Measurements from ENCODE around the gene PSORS1C2. TPM values are rescaled to one million over a fixed set of nuclear protein-coding genes. Genes with fewer than 3 reads are reported as not detected.

The PSORS1C2 gene
- total RNA-seq, 1 experiment from 2014 or later: not detected

GRCh38 chr6:31158140-31158862 is 19.4 kb upstream of the PSORS1C2 start, which contains the start of gene TCF19:
Gene TCF19 (plus strand): TSS chr6:31158589. CDS start chr6:31159470, 881 bp downstream.
- peak; percentile 96 to 100 for DNase-seq
- intact Hi-C loops (cut with micrococcal nuclease; ENCODE audit: unreplicated experiment): loop anchor here (1.0 to 2.0 kb wide), 2 partner anchors 11 to 34 kb away; no protein-coding TSS in a partner anchor
- peak within 1 kb of the TSS; percentile 96 for H2AFZ ChIP-seq
- no peaks in the 10 kb centered on the region for H3K79me2 ChIP-seq (ENCODE audit: low read depth)
- H3K27me3 ChIP-seq (ENCODE audit: insufficient read depth, low read depth): no peaks in the 10 kb centered on the region
- no peaks in the 10 kb centered on the region for H3F3A ChIP-seq (ENCODE audit: insufficient read depth, low read depth)
- H3K9me2 ChIP-seq (ENCODE audit: insufficient read depth): no peaks in the 10 kb centered on the region
- no peaks in the 10 kb centered on the region for H3K36me3 ChIP-seq (ENCODE audit: low read depth)
- no TSS peak for BruUV-seq (replicated peaks)
- ChIA-PET POLR2A (ENCODE audit: unreplicated experiment) (interaction anchor here (0.5 to 0.9 kb wide), 5 partner anchors 11 to 945 kb away, joined by 3 to 11 read pairs (median 4); partner anchors contain the start of gene TRIM26), CTCF (interaction anchor here (0.6 to 1.2 kb wide), 5 partner anchors 15 to 208 kb away, joined by 3 to 4 read pairs (median 3); no protein-coding TSS in a partner anchor)
- peaks cover 16% of the 10 kb centered on the region for H3K4me1 ChIP-seq (replicated peaks; ENCODE audit: insufficient read depth)
- TF ChIP-seq, protein P1, sequence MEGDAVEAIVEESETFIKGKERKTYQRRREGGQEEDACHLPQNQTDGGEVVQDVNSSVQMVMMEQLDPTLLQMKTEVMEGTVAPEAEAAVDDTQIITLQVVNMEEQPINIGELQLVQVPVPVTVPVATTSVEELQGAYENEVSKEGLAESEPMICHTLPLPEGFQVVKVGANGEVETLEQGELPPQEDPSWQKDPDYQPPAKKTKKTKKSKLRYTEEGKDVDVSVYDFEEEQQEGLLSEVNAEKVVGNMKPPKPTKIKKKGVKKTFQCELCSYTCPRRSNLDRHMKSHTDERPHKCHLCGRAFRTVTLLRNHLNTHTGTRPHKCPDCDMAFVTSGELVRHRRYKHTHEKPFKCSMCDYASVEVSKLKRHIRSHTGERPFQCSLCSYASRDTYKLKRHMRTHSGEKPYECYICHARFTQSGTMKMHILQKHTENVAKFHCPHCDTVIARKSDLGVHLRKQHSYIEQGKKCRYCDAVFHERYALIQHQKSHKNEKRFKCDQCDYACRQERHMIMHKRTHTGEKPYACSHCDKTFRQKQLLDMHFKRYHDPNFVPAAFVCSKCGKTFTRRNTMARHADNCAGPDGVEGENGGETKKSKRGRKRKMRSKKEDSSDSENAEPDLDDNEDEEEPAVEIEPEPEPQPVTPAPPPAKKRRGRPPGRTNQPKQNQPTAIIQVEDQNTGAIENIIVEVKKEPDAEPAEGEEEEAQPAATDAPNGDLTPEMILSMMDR (conservative IDR thresholded peaks at IDR 0.05): no peak
- TF ChIP-seq EZH2 (IDR thresholded peaks at IDR 0.05; ENCODE audit: low read depth): no peak
- H3K9me3 ChIP-seq (ENCODE audit: insufficient read depth, low read depth): no peaks in the 10 kb centered on the region
- no peaks in the 10 kb centered on the region; the same call in 1 of the 2 replicates for H4K20me1 ChIP-seq (ENCODE audit: insufficient read depth)
- H3K27ac ChIP-seq: no peak within 1 kb of the TSS
- H3K4me3 ChIP-seq: peak within 1 kb of the TSS; percentile 89
- H3K4me2 ChIP-seq: peak within 1 kb of the TSS; percentile 94

DNA sequence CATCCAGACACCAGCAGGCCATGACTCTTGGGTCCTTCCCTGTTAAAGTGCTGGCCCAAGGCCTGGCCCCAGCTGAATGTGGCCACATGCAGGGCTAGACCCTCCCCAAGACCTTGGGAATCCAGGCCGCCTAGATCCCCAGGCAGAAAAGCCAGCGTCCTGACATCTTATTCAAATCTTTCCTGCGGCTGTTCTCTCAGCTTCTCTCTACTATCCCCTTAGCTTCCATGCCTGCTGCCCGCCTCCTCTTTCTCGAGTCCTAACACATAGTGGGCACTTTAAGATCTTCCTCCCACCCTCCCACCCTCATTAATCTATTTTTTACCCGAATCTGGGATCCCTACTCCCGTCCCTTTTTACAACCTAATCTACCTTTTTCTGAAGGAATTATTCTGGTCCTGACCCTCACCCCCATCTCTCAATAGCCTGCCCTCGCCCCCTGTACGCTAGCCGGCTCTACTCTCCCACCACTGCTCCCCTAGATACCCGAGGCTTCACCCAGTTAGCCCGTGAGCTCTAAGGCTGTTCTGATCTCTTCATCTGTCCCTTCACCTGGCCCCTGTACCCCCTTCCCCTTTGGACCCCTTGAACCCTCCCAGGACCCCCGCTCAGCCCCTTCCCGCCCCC is 18.8 kb upstream of the PSORS1C2 start, which contains the start of gene CCHCR1:
Gene CCHCR1, minus strand, starts transcription at position 290 of the 627 bp plus-strand sequence. Its CDS starts 202 bp downstream, at position 88.
- TF ChIP-seq, protein P1 (conservative IDR thresholded peaks at IDR 0.05): no peak
- no peak for TF ChIP-seq EZH2 (IDR thresholded peaks at IDR 0.05; ENCODE audit: low read depth)
- Histone ChIP-seq H3K79me2 (ENCODE audit: low read depth) (no peaks in the 10 kb centered on the region), H3K9me3 (ENCODE audit: insufficient read depth, low read depth) (no peaks in the 10 kb centered on the region), H3K9me2 (ENCODE audit: insufficient read depth) (no peaks in the 10 kb centered on the region), H3K4me2 (peak within 1 kb of the TSS; percentile 94), H3K4me3 (peak within 1 kb of the TSS; percentile 89), H2AFZ (peak within 1 kb of the TSS; percentile 96), H3K27me3 (ENCODE audit: insufficient read depth, low read depth) (no peaks in the 10 kb centered on the region), H4K20me1 (ENCODE audit: insufficient read depth) (no peaks in the 10 kb centered on the region; the same call in 1 of the 2 replicates), H3K36me3 (ENCODE audit: low read depth) (no peaks in the 10 kb centered on the region), H3F3A (ENCODE audit: insufficient read depth, low read depth) (no peaks in the 10 kb centered on the region), H3K27ac (no peak within 1 kb of the TSS), H3K4me1 (replicated peaks; ENCODE audit: insufficient read depth) (peaks cover 16% of the 10 kb centered on the region)
- BruUV-seq (replicated peaks): no TSS peak
- ChIA-PET CTCF (interaction anchor here (0.6 to 1.2 kb wide), 2 partner anchors 17 to 35 kb away, joined by 3 to 4 read pairs; no protein-coding TSS in a partner anchor), POLR2A (ENCODE audit: unreplicated experiment) (no interaction called here)
- intact Hi-C loops (cut with micrococcal nuclease; ENCODE audit: unreplicated experiment): loop anchor here (1.0 to 2.0 kb wide), 2 partner anchors 12 to 35 kb away; no protein-coding TSS in a partner anchor
- DNase-seq: no peak

GRCh38 chr6:31156641-31157040 is 17.8 kb upstream of the PSORS1C2 start:
- Histone ChIP-seq H2AFZ (no peak overlapping the region), H3K4me1 (replicated peaks; ENCODE audit: insufficient read depth) (peaks cover 16% of the 10 kb centered on the region), H3K9me2 (ENCODE audit: insufficient read depth) (no peaks in the 10 kb centered on the region), H3K27ac (no peak overlapping the region), H3K4me2 (no peak overlapping the region; the same call in 1 of the 2 replicates), H3K4me3 (no peak overlapping the region), H3F3A (ENCODE audit: insufficient read depth, low read depth) (no peaks in the 10 kb centered on the region), H3K79me2 (ENCODE audit: low read depth) (no peaks in the 10 kb centered on the region), H3K27me3 (ENCODE audit: insufficient read depth, low read depth) (no peaks in the 10 kb centered on the region), H3K36me3 (ENCODE audit: low read depth) (no peaks in the 10 kb centered on the region), H3K9me3 (ENCODE audit: insufficient read depth, low read depth) (no peaks in the 10 kb centered on the region), H4K20me1 (ENCODE audit: insufficient read depth) (no peaks in the 10 kb centered on the region; the same call in 1 of the 2 replicates)
- intact Hi-C loops (cut with micrococcal nuclease; ENCODE audit: unreplicated experiment): no loop called here
- no TSS peak for BruUV-seq (replicated peaks)
- POLR2A ChIA-PET (ENCODE audit: unreplicated experiment): no interaction called here
- CTCF ChIA-PET: interaction anchor here (0.5 kb wide), 1 partner anchor 9 kb away, joined by 5 read pairs; no protein-coding TSS in a partner anchor
- TF ChIP-seq EZH2 (IDR thresholded peaks at IDR 0.05; ENCODE audit: low read depth): no peak
- TF ChIP-seq, protein P1 (conservative IDR thresholded peaks at IDR 0.05): no peak
- DNase-seq: no peak

All from PC-9 (cell line).